Panc1 (cell line): Measurements from ENCODE around the gene EIF2S2.

Experiments
- CTCF ChIP-seq: fragments of 450-650 bp; IDR thresholded peaks from 2 replicates; pipeline ENCODE4 v1.5.1; 2017; ENCODE audit warnings: mild to moderate bottlenecking
- POLR2AphosphoS5 ChIP-seq: IDR thresholded peaks from 2 replicates; pipeline ENCODE4 v1.6.1; 2012; ENCODE audit warnings: mild to moderate bottlenecking, low read depth, low read length, moderate library complexity
- REST ChIP-seq, 2 experiments: IDR thresholded peaks; 2 replicates each; pipeline ENCODE4 v1.6.1; 2011 to 2012; ENCODE audit warnings: low read depth in 2 of 2, control low read depth in 1 of 2, low read length in 1 of 2, mild to moderate bottlenecking in 1 of 2, moderate library complexity in 1 of 2; ENCODE audit not compliant: insufficient read depth in 1 of 2
- SIN3A ChIP-seq: IDR thresholded peaks from 2 replicates; pipeline ENCODE4 v1.6.1; 2012; ENCODE audit warnings: low read depth, mild to moderate bottlenecking, low read length, moderate library complexity, borderline replicate concordance; ENCODE audit not compliant: insufficient read depth
- TCF7L2 ChIP-seq: IDR thresholded peaks from 2 replicates; pipeline ENCODE4 v1.6.1; 2011; ENCODE audit warnings: mild to moderate bottlenecking, low read depth, low read length, inconsistent platforms

- TF ChIP-seq REST (IDR thresholded peaks at IDR 0.05; ENCODE audit: insufficient read depth in 1 of 2, low read depth in 2 of 2, low read length in 1 of 2) (no peak), CTCF (no peak), POLR2AphosphoS5 (no peak), TCF7L2 (no peak), SIN3A (no peak)
Observed at GRCh38 chr20:34122274-34122980, 10.4 kb upstream of the EIF2S2 start.
